GM18507 (cell line): ENCODE measurements around the gene DDX49.

Experiments used
- DNase-seq: peaks from one replicate; pipeline ENCODE4 v3.0.0; 2011; ENCODE audit warnings: low read depth; ENCODE audit not compliant: insufficient read length; ENCODE audit errors: extremely low spot score
- FAIRE-seq: peaks from 2 replicates; lab custom pipeline; 2011; peaks lifted over from hg19 to GRCh38; lab: Jason Lieb, UNC

The DDX49 gene, protein sequence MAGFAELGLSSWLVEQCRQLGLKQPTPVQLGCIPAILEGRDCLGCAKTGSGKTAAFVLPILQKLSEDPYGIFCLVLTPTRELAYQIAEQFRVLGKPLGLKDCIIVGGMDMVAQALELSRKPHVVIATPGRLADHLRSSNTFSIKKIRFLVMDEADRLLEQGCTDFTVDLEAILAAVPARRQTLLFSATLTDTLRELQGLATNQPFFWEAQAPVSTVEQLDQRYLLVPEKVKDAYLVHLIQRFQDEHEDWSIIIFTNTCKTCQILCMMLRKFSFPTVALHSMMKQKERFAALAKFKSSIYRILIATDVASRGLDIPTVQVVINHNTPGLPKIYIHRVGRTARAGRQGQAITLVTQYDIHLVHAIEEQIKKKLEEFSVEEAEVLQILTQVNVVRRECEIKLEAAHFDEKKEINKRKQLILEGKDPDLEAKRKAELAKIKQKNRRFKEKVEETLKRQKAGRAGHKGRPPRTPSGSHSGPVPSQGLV

DNA sequence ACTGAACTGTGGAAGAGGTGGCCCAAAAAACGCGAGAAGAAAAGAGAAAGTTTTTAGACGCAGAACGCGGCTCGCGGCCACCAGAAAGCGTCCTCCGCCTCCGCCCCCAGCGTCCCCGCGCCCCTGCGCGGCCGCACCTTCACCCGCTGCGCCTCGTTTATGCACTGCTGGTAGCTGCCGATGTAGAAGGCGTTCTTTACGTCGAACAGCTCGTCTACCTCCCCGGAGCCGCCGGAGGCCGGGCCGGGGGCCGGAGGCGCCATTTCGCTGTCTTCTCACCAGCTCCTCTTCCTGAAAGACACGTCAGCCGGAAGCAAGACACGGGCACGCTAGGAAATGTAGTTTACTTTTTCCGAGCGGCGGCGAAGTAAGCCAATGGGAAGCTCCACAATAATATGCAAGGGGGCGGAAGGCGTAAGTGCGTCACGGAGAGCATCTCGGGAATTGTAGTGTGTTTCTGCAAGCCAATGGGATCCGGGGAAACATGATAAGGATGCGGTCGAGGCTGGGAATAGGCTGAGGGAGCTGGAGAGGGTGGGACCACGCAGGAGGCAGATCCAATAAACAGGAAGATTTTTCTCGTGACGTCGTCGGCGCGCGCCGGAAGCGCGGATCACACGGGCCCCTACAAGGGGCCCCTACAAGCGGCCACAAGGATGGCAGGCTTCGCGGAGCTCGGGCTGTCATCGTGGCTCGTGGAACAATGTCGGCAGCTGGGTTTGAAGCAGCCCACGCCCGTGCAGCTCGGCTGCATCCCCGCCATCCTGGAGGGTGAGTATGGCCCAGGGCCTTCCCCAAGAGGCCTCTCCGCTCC is at the start of gene DDX49, which contains the start of gene COPE:
DDX49 (plus strand) TSS at position 630 of the 814 bp plus-strand sequence; CDS start at position 657, 27 bp downstream.
COPE (minus strand) TSS at position 302 of the 814 bp plus-strand sequence; CDS start at position 263, 39 bp downstream.
- FAIRE-seq = peak; percentile 100
- DNase-seq = peak; percentile 97

DNA sequence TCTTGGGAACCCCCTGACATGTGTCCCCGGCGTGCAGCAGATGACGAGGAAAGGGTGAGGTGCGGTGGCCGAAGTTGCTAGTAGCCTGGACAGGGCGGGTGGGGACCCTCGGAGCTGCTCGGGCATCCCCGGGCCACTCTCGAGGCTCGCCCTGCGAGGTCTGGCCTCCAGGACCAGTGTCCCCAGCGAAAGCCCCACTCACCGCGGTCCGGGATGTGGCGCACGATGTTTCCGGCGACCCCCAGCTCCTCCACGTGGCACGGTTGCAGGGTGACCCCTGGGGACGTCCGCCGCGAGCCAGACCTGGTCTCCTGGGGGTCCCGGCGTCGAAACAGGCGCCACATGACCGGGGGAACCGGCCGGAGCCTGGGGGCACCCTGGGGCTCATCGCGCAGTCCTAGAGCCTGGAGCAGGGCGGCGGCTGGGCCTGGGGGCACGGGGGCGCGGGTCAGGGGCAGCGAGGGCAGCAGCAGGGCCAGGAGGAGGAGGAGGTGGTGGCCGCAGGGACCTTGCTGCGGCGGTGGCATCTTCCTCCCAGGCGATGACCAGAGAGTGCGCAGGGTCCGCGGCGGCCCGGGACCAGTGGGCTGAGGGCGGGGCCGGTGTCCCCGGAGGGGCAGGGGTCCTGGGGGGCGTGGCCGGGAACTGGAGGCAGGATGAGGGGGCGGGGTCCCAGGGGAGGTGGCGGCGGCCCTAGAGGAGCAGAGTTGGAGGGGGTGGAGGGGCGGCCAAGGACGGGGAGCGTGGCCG is 49.6 kb upstream of the DDX49 start:
- FAIRE-seq (no peak), DNase-seq (no peak)

DNA sequence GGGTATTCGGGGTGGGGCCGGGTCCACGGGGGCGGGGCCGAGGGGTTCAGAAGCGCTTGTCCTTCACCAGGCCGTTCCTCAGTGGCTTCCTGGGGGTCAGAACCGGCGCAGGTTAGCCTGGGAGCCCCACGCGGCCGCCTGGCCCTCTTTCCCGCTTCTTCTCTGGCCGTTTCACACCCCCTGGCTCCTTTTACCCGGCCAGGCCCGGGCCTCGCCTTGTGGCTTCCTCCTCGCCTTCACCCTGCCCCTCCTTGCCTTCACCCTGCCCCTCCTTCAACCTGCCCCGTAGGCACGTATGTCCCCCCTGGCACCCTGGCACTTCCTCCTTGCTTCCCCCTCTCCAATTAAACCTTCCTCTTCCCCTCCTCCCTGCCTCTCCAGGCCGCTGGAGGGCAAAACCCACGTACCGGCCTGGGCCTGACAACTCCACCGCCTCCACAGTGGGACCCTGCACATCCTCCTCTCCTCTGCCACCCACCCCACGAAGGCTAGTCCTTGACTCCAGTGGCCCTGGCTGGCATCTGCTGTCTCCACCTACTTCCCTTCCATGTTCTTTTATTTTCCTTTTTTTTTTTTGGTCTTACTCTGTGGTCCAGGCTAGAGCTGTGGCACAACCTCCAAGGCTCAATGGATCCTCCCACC is 48.9 kb upstream of the DDX49 start:
- DNase-seq = no peak
- no peak for FAIRE-seq

DNA sequence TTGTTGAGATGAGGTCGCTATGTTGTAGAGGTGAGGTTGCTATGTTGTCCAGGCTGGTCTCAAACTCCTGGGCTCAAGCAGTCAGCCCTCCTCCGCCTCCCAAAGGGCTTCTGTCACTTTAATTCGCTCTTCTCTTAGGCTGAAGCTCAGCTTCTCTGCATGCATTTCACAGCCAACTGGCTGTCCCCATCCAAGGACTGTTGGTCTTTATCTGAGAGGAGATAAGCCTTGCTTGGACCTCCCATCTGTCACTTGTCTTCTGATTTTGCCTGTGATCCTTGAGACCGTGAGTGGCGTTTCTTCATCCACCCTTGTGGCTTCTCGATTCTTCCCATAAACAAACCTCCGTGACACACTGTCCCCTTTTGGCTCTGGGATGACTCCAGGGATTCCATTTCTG is 48.0 kb upstream of the DDX49 start:
- DNase-seq (no peak), FAIRE-seq (no peak)

DNA sequence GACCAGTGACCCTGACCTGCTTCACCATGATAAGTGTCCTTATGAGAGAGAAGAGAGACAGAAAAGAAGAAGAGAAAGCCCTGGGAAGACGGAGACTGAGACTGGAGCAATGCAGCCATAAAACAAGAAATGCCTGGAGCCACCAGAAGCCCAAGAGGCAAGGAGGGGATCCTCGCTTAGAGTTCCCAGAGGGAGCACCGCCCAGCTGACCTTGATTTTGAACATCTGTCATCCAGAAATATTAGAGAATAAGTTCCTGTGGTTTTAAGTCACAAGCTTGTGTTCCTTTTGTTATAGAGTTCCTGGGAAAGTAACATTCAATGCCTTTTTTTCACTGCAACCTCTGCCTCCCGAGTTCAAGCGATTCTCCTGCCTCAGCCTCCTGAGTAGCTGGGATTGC is 43.8 kb upstream of the DDX49 start:
- DNase-seq (no peak), FAIRE-seq (no peak)

DNA sequence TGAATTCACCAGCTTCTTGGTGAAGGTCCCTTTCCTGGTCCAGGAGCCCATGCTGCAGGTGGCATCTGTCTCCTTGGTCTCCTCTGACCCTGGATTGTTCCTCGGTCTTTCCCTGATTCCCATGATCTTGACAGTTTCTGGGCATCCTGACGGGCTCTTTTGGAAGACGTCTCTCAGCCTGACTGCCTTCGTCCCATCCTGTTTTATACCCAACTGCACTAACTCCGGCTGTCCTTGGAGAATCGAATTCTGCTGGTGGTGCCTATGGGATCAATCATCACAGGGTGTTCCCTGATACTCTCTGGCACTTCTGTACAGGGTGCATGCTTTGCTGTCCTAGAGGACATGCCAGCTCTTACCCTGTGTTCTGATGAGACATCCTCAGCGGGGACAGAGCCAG is 42.6 kb upstream of the DDX49 start:
- DNase-seq (no peak), FAIRE-seq (no peak)

DNA sequence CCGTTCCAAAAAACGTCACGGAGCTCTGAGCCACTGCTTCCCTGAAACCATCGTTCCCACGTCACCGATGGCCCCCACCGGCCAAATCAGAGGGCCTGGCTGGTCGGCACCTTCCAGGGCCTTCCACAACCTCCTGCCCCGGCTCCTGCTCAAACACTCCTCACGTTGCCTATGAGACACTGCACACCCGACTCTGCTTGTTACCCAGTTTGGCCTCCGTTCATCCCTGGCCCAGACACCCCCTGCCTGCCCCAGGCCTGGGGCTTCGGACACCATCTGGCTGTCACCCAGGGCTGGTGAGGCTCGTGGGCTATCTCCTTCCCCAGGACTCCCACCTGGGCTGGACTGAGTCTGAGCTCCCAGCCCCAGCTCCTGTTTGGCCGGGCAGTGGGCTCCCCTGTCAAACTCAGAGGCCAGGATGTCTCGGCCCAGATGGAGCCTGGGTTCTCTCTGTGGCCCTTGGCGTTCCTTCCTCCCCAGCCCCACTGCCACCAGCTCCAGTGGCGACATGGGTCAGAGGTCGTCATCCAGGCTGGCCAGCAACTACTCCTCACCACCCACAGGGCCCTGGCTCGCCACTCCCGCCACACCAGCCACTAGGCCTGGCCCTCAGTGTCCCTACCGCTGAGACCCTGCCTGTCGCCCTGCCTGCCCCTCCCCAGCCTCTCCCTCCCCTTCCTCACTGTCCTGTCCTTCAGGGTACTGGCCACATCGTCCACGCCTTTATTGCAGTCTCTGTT is 41.3 kb upstream of the DDX49 start:
- FAIRE-seq (no peak), DNase-seq (no peak)

DNA sequence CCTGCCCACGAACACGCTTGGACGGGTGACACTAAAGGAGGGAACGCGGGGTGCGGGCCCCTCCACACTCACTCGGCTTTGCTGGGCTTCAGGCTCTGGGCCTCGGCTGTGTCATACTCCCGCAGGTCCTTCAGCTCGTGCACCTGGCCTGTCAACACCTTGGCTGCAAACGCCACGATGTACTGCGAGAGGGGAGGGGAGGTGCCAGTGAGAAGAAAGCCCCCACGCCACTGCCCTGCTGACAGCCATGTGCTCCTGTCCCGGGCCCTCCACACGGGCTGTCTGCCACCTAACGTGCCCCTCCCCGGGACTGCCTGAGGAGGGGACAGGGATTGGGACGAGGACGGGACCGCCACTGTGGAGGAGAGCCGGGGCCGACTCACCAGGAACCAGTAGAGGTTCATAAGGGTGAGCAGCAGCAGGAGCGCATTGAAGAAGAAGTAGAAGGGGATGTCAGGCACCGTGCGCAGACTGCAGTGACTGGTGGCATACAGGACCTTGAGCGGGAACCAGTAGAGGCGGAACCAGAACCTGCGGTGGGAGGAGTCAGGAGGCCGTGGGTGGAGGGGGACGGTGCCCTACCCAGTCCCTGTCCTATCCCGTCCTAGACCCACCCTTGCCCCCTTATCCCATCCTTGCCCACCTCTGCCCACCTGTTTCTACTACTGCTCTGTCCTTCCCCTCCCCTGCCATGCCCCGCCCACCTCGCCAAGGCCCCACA is 40.5 kb upstream of the DDX49 start:
- no peak for DNase-seq
- FAIRE-seq = no peak

DNA sequence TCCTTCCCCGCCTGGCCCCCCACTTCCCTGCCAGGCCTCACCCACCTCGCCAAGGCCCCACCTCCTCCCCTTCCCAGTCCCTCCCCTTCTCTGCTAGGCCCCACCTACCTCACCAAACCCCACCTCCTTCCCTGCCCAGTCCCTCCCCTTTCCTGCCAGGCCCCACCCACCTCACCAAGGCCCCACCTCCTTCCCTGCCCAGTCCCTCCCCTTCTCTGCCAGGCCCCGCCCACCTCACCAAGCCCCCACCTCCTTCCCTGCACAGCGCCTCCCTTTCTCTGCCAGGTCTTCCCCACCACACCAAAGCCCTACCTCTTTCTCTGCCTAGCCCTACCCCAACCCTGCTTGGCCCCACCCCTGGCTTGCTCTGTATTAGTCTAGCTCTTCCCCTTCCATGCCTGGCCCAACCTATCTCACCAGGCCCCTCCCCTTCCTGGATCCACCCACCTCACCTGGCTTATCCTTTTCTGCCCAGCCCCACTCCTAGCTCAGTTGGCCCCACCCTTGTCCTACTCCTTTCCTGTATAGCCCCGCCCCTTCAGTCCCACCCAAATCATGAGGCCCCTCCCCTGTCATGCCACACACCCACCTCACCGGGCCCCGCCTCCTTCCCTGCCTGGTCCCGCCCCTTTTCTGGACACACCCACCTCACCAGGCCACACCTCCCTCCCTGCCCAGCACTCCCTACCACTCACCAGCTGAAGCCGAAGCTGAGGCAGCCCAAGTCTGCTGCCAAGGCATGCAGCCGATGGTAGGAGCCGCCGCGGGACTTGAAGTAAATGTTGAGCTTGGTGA is 39.7 kb upstream of the DDX49 start:
- DNase-seq (no peak), FAIRE-seq (no peak)

DNA sequence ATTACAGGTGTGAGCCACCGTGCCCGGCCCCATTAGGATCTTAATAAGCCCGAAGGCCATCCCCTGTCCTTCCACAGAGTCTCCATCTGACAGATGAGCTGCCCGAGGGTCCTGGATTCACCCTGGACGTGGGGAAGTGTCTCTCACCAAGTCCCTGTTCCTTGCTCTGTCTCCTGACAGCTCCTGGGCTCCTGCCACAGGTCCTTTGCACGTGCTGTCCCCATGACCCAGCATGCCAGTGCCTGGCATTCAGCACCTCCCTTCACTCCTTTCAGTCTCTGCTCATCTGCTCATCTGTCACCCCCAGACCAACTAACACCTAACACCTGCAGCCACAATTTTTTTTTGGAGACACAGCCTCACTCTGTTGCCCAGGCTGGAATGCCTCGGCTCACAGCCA is 38.0 kb upstream of the DDX49 start:
- FAIRE-seq = no peak

DNA sequence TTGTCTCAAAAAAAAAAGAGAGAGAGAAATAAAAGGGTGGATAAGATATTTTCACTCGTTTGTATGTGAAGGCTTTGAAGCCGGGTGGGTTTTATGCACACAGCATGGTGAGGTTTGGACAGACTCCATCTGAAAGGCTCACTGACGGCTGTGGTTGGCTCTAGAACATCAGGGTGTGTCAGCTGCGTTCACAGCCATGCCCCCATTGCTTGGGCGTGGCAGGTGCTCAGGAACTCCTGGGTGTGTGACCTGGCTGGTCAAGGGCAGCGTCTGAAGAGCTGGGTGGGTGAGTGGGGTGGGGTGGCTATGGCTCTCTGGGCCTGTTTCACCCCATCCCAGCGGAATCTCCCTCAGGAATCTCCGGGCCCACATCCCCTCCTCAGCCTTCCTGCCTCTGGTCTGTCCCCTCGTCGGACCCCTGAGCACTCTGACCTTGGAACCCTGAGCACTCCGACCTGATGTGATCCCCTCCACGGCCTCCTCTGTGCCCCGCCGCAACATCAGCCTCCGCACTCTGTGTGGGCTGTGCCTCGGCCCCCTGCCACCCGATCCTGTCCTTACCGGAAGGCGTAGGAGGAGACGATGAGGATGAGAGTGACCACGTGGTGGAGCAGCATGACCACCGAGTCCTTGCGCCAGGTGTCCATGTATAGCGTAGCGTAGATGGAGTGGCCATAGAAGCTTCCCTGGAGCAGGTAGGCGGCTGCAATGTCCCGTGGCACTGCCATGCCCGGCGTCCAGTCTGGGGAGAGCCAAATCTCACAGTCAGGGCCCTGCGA is 35.8 kb upstream of the DDX49 start:
- no peak for DNase-seq
- FAIRE-seq = no peak

More for the DNA sequence above, 38.0 kb upstream of the DDX49 start:
- DNase-seq = no peak

DNA sequence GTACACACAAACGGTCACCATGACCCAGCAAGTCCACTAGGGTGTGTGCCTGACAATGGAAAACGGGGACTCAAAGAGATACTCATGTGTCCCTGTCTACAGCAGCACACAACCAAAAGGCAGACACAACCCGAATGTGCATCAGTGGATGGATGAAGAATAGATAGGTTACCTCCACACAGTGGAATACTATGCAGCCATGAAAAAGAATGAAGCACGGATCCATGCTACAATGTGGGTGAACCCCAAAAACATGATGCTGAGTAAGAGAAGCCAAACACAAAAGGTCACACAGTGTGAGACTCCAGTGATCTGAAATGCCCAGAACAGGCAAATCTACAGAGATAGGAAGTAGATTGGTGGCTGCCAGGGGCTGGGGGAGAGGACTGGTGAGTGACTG is 32.5 kb upstream of the DDX49 start:
- FAIRE-seq = no peak
- no peak for DNase-seq

DNA sequence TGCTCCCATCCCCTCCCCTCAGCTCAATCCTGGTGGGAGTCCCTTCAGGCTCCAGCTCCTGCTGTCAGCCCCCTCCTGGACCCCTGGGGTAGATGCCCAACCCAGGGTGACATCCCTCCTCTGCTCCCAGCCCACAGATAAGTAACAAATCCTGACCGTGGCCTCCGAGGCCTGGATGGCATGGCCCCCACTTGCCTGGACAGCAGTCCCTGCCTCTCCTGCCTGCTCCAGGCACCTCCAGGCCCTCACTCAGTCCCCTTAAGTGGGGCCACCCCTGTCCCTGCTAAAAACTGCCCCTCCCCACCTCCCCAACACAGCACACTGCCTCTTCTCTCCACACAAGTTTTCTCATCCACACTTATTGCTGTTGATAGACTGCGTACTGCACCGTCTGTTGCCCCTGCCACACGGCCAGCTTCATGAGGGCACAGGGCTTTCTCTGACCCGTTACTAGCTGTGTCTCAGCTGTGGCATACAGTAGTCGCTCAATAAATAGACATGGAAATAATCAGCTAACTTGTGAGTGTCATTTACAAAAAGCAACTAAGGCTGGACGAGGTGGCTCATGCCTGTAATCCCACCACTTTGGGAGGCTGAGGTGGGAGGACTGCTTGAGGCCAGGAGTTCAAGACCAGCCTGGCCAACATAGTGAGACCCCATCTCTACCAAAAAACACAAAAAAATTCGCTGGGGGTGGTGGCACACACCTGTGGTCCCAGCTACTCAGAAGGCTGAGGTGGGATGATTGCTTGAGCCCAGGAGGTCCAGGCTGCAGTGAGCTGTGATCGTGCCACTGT is 29.4 kb upstream of the DDX49 start:
- no peak for DNase-seq
- no peak for FAIRE-seq

DNA sequence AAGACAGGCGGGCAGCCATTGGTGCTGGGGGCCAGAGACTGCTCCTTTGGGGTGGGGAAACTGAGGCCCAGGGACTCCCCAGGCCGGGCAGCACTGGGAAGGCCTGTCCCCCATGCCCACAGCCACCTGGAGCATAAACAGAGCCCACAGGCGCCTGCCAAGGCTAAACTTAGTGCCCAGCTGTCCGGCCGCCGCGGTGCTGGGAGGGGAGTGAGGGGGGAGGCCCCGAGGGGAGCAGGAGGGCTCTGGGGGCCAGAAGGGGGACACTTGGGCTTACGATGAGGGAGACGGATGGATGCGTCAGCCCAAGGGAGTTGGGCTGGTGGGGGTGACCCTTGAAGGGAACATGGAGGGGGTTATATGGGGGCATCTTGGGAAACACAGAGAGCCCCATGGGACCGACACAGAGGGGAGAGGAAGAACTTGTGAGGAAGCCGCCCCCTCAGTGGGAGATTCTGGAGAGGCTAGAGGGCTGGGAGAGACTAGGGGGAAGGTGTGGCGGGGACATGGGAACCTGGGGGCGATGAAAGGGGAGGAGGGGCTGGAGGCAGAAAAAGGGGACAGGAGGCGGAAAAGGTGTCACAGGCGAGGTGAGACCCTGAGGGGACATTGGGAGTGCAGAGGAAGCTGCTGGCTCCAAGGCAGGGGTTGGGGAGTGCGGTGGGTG is 25.8 kb upstream of the DDX49 start:
- no peak for FAIRE-seq

DNA sequence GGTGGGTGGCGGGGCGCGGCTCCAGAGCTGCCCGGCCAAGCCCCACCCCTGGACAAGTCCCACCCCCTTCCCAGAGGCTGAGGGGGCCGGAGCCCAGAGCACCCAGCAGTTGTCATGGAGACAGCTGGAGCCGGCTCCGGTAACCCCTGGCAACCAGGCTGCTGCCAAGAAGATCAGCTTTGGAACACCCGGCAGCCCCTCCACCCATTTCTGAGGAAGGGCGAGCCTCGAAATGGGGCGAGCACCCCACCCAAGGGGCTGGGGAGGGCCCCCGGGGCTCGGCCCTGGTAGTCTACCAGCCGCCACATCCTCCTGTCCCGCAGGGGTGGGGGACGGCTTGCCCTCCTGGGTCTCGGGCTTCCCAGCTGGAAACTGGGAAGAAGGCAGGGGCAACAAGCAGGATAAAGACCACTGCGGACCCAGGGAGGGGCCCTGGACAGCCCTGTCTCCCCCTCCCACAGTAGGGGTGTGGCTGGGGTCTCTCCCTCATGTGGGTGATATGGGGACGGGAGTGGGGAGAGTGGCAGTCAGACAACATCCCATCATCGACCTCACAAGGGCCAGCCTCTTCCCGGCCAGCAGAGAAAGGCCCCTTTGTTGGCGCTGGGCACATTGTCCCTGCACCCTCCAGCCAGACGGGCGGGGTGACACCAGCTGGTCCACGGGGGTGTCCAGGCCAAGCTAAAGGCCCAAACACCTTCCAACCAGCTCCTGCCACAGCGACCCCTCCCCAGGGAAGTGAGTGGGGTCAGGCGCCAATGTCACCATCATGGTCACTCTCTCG is 25.1 kb upstream of the DDX49 start:
- no peak for FAIRE-seq
- no peak for DNase-seq

More for the DNA sequence above, 25.8 kb upstream of the DDX49 start:
- no peak for DNase-seq
